B cell (primary cell): ENCODE data around the gene PAPSS1. TPM values are rescaled to one million over a fixed set of nuclear protein-coding genes. Genes with fewer than 3 reads are reported as not detected.

Experiments used
- ATAC-seq: fragments of 200-7000 bp; cut with Tn5 transposase; one replicate; pipeline ENCODE4 v1.10.0; 2021; ENCODE audit warnings: low read depth, mild to moderate bottlenecking, moderate number of reproducible peaks, moderate library complexity
- CTCF ChIA-PET: fragments of 350-600 bp; sonication (Branson Sonifier 250); formaldehyde crosslinking; loops from one replicate; lab custom pipeline; 2021; ENCODE audit warnings: antibody characterized with exemption, inconsistent platforms; lab: Charles Lee
- POLR2A ChIA-PET: fragments of 350-600 bp; sonication (Branson Sonifier 250); formaldehyde crosslinking; loops from one replicate; lab custom pipeline; 2021; ENCODE audit warnings: antibody characterized with exemption; lab: Charles Lee
- DNase-seq: peaks from one replicate; pipeline ENCODE4 v3.0.0; 2013
- H2AFZ ChIP-seq: 2 replicates; pipeline ENCODE4 v1.6.1; 2012; ENCODE audit warnings: mild to moderate bottlenecking, low read depth, low read length; ENCODE audit not compliant: insufficient read depth, poor library complexity, severe bottlenecking
- H3K27ac ChIP-seq, 2 donors: 1 replicate in 1 of 2; 2 replicates in 1 of 2; pipeline ENCODE4 v1.5.1; 2012 to 2013; ENCODE audit warnings: low read length in 2 of 2, mild to moderate bottlenecking in 2 of 2, moderate library complexity in 1 of 2
- H3K27me3 ChIP-seq, 4 experiments: fragments of 200-600 bp in 1 of 4; sonication (generic) in 1 of 4; replicated peaks in 1 of 4; 1 replicate in 2 of 4; 2 replicates in 2 of 4; pipeline versions ENCODE4 v1.6.1 to v1.7.0; 2013 to 2016; ENCODE audit warnings: low read length in 3 of 4, mild to moderate bottlenecking in 2 of 4, mixed read lengths in 1 of 4, moderate library complexity in 1 of 4; ENCODE audit not compliant: insufficient read depth in 4 of 4, control insufficient read depth in 3 of 4; ENCODE audit errors: control extremely low read depth in 1 of 4
- H3K36me3 ChIP-seq, 2 experiments: replicated peaks in 1 of 2; 1 replicate in 1 of 2; 2 replicates in 1 of 2; pipeline versions ENCODE4 v1.6.1 to v1.7.1; 2013; ENCODE audit warnings: low read length in 1 of 2; ENCODE audit not compliant: insufficient read depth in 2 of 2, control insufficient read depth in 1 of 2; ENCODE audit errors: control extremely low read depth in 1 of 2, extremely low read depth in 1 of 2
- H3K4me1 ChIP-seq, 2 donors: fragments of 200-600 bp in 1 of 2; sonication (generic) in 1 of 2; 1 replicate in 1 of 2; 2 replicates in 1 of 2; pipeline versions ENCODE4 v1.5.1 to v1.6.1; 2013 to 2017; ENCODE audit warnings: low read length in 2 of 2; ENCODE audit not compliant: control insufficient read depth in 2 of 2, insufficient read depth in 2 of 2
- H3K4me2 ChIP-seq: replicated peaks from 2 replicates; pipeline ENCODE3; 2012; ENCODE audit warnings: mild to moderate bottlenecking, low read depth, low read length; ENCODE audit not compliant: poor library complexity, severe bottlenecking
- H3K4me3 ChIP-seq, 5 experiments: fragments of 200-600 bp in 1 of 5; sonication (generic) in 1 of 5; 1 replicate in 3 of 5; 2 replicates in 2 of 5; pipeline versions ENCODE4 v1.5.1 to v1.7.0; 2011 to 2016; ENCODE audit warnings: low read length in 4 of 5, mild to moderate bottlenecking in 4 of 5, low read depth in 2 of 5, control low read depth in 1 of 5, moderate library complexity in 1 of 5; ENCODE audit not compliant: insufficient read depth in 1 of 5; ENCODE audit errors: control extremely low read depth in 1 of 5, extremely low read depth in 1 of 5
- H3K79me2 ChIP-seq: fragments of 200-600 bp; sonication (generic); one replicate; pipeline ENCODE4 v1.6.0; 2016; ENCODE audit warnings: low read length; ENCODE audit not compliant: control insufficient read depth, insufficient read depth
- H3K9ac ChIP-seq: fragments of 200-600 bp; sonication (generic); 2 replicates; pipeline ENCODE4 v1.6.1; 2017; ENCODE audit warnings: mild to moderate bottlenecking, low read length, moderate library complexity
- H3K9me3 ChIP-seq, 3 donors: one replicate each; pipeline versions ENCODE4 v1.6.1 to v1.7.1; 2013; ENCODE audit warnings: low read length in 2 of 3; ENCODE audit not compliant: control insufficient read depth in 2 of 3, insufficient read depth in 1 of 3; ENCODE audit errors: control extremely low read depth in 1 of 3
- H4K20me1 ChIP-seq: 2 replicates; pipeline ENCODE4 v1.6.0; 2012; ENCODE audit warnings: mild to moderate bottlenecking, low read length; ENCODE audit not compliant: insufficient read depth, control insufficient read depth, poor library complexity, severe bottlenecking
- H3K27ac Mint-ChIP-seq: one replicate; pipeline ENCODE4 v1.8.0; 2021; ENCODE audit warnings: mixed read lengths
- H3K27me3 Mint-ChIP-seq: one replicate; pipeline ENCODE4 v1.8.0; 2021; ENCODE audit warnings: mixed read lengths
- H3K4me1 Mint-ChIP-seq: one replicate; pipeline ENCODE4 v1.8.0; 2021; ENCODE audit warnings: mixed read lengths
- H3K4me3 Mint-ChIP-seq: one replicate; pipeline ENCODE4 v1.8.0; 2021; ENCODE audit warnings: mixed read lengths
- H3K9me3 Mint-ChIP-seq: one replicate; pipeline ENCODE4 v1.8.0; 2022; ENCODE audit warnings: mixed read lengths; ENCODE audit not compliant: insufficient read depth
- CTCF ChIP-seq: fragments of 200-600 bp; IDR thresholded peaks from one replicate; pipeline ENCODE4 v1.8.0; 2022; ENCODE audit warnings: antibody characterized with exemption, mild to moderate bottlenecking
- EZH2 ChIP-seq: IDR thresholded peaks from 2 replicates; pipeline ENCODE4 v1.6.1; 2012; ENCODE audit warnings: borderline replicate concordance, low read depth, mild to moderate bottlenecking, moderate library complexity, low read length; ENCODE audit not compliant: insufficient read depth, poor library complexity, severe bottlenecking
- WGBS: methylation state at CpG from one replicate; pipeline ENCODE4 v1.1.5; 2013; ENCODE audit warnings: missing lambda C conversion rate; ENCODE audit not compliant: insufficient coverage; 5-methylcytosine and 5-hydroxymethylcytosine counted together
- intact Hi-C: fragments of 100-400 bp; cut with micrococcal nuclease; formaldehyde crosslinking; loops from one replicate; pipeline ENCODE4 v1.10.0; 2022
- polyA plus RNA-seq: library from polyadenylated mRNA; depleted of rRNA; stranded (reverse); fragments of >200 nt; gene quantifications from 2 replicates; pipeline ENCODE4 v1.2.3, GENCODE V29; 2012
- total RNA-seq, 2 donors: library from RNA; stranded (reverse); fragments of 120-200 nt in 1 of 2; gene quantifications; 1 replicate in 1 of 2; 2 replicates in 1 of 2; pipeline versions ENCODE4 v1.2.3 to v1.2.4, GENCODE V29; 2013 to 2022

The PAPSS1 gene
- total and polyA plus RNA-seq, 2 donors (not counting 1 experiment from before 2014, with no cell fraction given): 21.4 to 33.9 TPM

GRCh38 chr4:107592519-107592918 lies 127.5 kb downstream of the PAPSS1 start:
- Histone ChIP-seq H3K9me3 (peaks cover 6 to 14% (median 9%) of the 10 kb centered on the region in 3 donors), H4K20me1 (no peaks in the 10 kb centered on the region), H3K79me2 (no peaks in the 10 kb centered on the region), H3K9ac (no peak overlapping the region), H3K36me3 (no peaks in the 10 kb centered on the region), H2AFZ (no peak overlapping the region), H3K4me2 (no peak overlapping the region), H3K27me3 (no peaks in the 10 kb centered on the region), H3K4me3 (no peak overlapping the region), H3K27ac (no peak overlapping the region), H3K4me1 (no peaks in the 10 kb centered on the region)
- no peak overlapping the region for H3K27ac Mint-ChIP-seq
- ChIA-PET POLR2A (no interaction called here), CTCF (no interaction called here)
- TF ChIP-seq EZH2 (no peak), CTCF (no peak)
- 86% methylated on average over 1 of the region's 2 CpGs for WGBS
- no peak overlapping the region for H3K4me3 Mint-ChIP-seq
- peaks cover 6% of the 10 kb centered on the region for H3K4me1 Mint-ChIP-seq
- H3K9me3 Mint-ChIP-seq: peaks cover 10% of the 10 kb centered on the region
- ATAC-seq (no peak), DNase-seq (no peak)
- intact Hi-C loops: no loop called here
- no peaks in the 10 kb centered on the region for H3K27me3 Mint-ChIP-seq

GRCh38 chr4:107589269-107589668 lies 130.8 kb downstream of the PAPSS1 start:
- ATAC-seq (no peak), DNase-seq (no peak)
- CTCF ChIA-PET: no interaction called here
- Histone ChIP-seq H3K4me2 (no peak overlapping the region), H3K27me3 (no peaks in the 10 kb centered on the region), H3K27ac (no peak overlapping the region), H3K79me2 (no peaks in the 10 kb centered on the region), H2AFZ (no peak overlapping the region), H3K4me1 (no peaks in the 10 kb centered on the region), H3K9ac (no peak overlapping the region), H4K20me1 (no peaks in the 10 kb centered on the region), H3K36me3 (no peaks in the 10 kb centered on the region), H3K4me3 (no peak overlapping the region), H3K9me3 (peaks cover 9 to 14% (median 11%) of the 10 kb centered on the region in 3 donors)
- TF ChIP-seq EZH2 (no peak), CTCF (no peak)
- no peaks in the 10 kb centered on the region for H3K27me3 Mint-ChIP-seq
- H3K4me3 Mint-ChIP-seq: no peak overlapping the region
- H3K27ac Mint-ChIP-seq: no peak overlapping the region
- POLR2A ChIA-PET: no interaction called here
- peaks cover 12% of the 10 kb centered on the region for H3K9me3 Mint-ChIP-seq
- peaks cover 6% of the 10 kb centered on the region for H3K4me1 Mint-ChIP-seq
- intact Hi-C loops: no loop called here
